H1 (cell line): ENCODE data around the gene MTIF3.

Source experiments
- KDM1A ChIP-seq: fragments of 200-600, 300-600 bp; sonication (generic); IDR thresholded peaks from 2 replicates; pipeline ENCODE4 v1.7.1; 2016; ENCODE audit warnings: mild to moderate bottlenecking, low read length, borderline replicate concordance
- POLR2AphosphoS5 ChIP-seq: IDR thresholded peaks from 2 replicates; pipeline ENCODE4 v1.6.1; 2011; ENCODE audit warnings: low read depth, low read length
- TF ChIP-seq, protein P1 (sequence below): IDR thresholded peaks from 2 replicates; pipeline ENCODE4 v1.6.1; 2012; ENCODE audit warnings: inconsistent platforms

DNA sequence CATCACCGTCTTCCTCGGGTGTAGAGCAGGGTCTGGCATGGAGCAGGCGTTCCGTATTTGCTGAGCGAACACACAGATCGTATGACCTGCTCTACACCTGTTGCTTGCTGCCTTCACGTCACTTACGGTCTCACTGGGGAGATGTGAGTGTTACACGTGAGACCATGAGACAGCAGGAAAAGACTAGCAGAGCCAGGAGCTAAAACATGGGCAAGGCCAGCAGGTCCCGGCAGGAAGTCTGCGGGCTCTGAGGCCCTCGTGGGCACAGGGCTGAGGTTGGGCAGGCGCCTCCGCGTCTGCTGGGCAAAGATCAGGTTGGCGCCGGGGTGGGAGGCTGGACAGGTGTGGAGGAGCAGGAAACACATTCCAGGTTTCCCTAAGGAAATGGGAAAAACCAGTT, 45.7 kb downstream of the MTIF3 start:
- TF ChIP-seq, protein P1, sequence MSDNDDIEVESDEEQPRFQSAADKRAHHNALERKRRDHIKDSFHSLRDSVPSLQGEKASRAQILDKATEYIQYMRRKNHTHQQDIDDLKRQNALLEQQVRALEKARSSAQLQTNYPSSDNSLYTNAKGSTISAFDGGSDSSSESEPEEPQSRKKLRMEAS: no peak
- TF ChIP-seq KDM1A: no peak
- no peak for TF ChIP-seq POLR2AphosphoS5
